Body of pancreas (tissue), 4 donors: ENCODE data around the gene DYNC2H1.

ENCODE experiments used
- POLR2A ChIP-seq, 3 donors: fragments of 450-650 bp; IDR thresholded peaks; one replicate each; pipeline ENCODE4 v1.6.1; 2016; ENCODE audit warnings: antibody characterized with exemption in 3 of 3, mild to moderate bottlenecking in 2 of 3
- TF ChIP-seq, protein P1 (sequence below), 7 experiments: fragments of 450-650 bp in 4 of 7; fragments of 200-600 bp in 3 of 7; sonication (generic) in 3 of 7; IDR thresholded peaks; one replicate each; pipeline ENCODE4 v1.5.1; 2016 to 2019; ENCODE audit warnings: antibody characterized with exemption in 7 of 7

DNA sequence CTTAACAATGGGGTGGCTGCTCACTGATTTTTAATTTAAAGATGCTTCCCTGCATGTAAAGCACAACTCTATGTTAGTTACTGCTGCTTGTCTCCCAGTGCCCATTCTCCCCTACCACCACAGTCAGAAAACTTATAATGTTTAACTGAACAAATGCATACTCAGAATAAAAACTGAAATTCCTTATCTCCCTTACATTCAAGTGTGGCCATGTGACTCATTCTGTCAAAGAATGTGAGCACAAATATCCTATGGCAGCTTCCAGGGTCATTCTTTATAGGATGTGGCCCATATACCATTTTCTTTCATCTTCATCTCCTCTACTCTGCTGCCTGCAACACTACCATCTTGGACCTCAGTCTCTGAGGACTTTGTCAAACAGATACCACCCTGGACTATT lies 374.8 kb downstream of the DYNC2H1 start:
- TF ChIP-seq, protein P1, sequence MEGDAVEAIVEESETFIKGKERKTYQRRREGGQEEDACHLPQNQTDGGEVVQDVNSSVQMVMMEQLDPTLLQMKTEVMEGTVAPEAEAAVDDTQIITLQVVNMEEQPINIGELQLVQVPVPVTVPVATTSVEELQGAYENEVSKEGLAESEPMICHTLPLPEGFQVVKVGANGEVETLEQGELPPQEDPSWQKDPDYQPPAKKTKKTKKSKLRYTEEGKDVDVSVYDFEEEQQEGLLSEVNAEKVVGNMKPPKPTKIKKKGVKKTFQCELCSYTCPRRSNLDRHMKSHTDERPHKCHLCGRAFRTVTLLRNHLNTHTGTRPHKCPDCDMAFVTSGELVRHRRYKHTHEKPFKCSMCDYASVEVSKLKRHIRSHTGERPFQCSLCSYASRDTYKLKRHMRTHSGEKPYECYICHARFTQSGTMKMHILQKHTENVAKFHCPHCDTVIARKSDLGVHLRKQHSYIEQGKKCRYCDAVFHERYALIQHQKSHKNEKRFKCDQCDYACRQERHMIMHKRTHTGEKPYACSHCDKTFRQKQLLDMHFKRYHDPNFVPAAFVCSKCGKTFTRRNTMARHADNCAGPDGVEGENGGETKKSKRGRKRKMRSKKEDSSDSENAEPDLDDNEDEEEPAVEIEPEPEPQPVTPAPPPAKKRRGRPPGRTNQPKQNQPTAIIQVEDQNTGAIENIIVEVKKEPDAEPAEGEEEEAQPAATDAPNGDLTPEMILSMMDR (IDR thresholded peaks at IDR 0.05): no peak
- TF ChIP-seq POLR2A (IDR thresholded peaks at IDR 0.05): no peak
